IgD-negative memory B cell (primary cell): ENCODE data around the gene TMEM151A. TPM values are rescaled to one million over a fixed set of nuclear protein-coding genes. Genes with fewer than 3 reads are reported as not detected.
A peak's percentile ranks its signal among the peaks of the same experiment; 100 is the strongest.

Source experiments
- H3K27ac Mint-ChIP-seq, 3 donors: one replicate each; pipeline ENCODE4 v1.8.0; 2020 to 2022; ENCODE audit warnings: mild to moderate bottlenecking in 3 of 3, mixed read lengths in 3 of 3, moderate library complexity in 1 of 3
- H3K27me3 Mint-ChIP-seq: one replicate; pipeline ENCODE4 v1.8.0; 2021; ENCODE audit warnings: mixed read lengths
- H3K36me3 Mint-ChIP-seq: one replicate; pipeline ENCODE4 v1.8.0; 2020; ENCODE audit warnings: mild to moderate bottlenecking, mixed read lengths
- H3K4me1 Mint-ChIP-seq, 3 donors: one replicate each; pipeline ENCODE4 v1.8.0; 2020 to 2022; ENCODE audit warnings: mixed read lengths in 3 of 3, mild to moderate bottlenecking in 1 of 3
- H3K4me3 Mint-ChIP-seq, 4 donors: one replicate each; pipeline ENCODE4 v1.8.0; 2020 to 2022; ENCODE audit warnings: mild to moderate bottlenecking in 4 of 4, mixed read lengths in 4 of 4, moderate library complexity in 3 of 4
- H3K9me3 Mint-ChIP-seq, 3 donors: one replicate each; pipeline ENCODE4 v1.8.0; 2020 to 2021; ENCODE audit warnings: mixed read lengths in 3 of 3, mild to moderate bottlenecking in 1 of 3
- polyA plus RNA-seq: library from polyadenylated mRNA; unstranded; fragments of 300-500 nt; fragmentation: Illumina TruSeq; gene quantifications from one replicate; pipeline ENCODE4 v1.2.3, GENCODE V29; 2021

The TMEM151A gene
- polyA plus RNA-seq, 1 donor from 2014 or later: not detected

DNA sequence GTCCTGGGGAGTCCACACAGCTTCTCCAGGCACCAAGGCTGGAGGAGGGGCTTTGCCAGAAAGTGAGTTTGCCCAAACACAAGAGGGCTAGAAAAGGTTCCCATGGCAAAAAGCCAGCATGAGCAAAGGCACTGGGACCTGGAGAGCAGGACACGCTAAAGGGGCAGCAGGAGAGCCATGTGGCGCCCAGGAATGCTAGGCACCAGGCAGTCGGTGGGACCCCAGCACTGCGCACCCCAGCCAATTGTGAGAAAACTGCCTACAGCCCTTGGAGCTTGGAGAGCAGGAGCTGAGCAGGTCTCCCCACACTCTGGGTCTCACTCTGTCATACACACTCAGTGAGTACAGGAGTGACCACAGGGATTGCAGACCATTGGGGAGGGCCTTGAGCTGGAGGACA, 28.5 kb upstream of the TMEM151A start:
- Mint-ChIP-seq H3K36me3 (no peaks in the 10 kb centered on the region), H3K9me3 (no peaks in the 10 kb centered on the region), H3K4me3 (peak overlapping the region in 1 of 4 donors; percentile 62), H3K27me3 (no peaks in the 10 kb centered on the region), H3K27ac (peak overlapping the region in 1 of 3 donors; percentile 56), H3K4me1 (peaks cover 10 to 16% (median 13%) of the 10 kb centered on the region in 3 donors)

DNA sequence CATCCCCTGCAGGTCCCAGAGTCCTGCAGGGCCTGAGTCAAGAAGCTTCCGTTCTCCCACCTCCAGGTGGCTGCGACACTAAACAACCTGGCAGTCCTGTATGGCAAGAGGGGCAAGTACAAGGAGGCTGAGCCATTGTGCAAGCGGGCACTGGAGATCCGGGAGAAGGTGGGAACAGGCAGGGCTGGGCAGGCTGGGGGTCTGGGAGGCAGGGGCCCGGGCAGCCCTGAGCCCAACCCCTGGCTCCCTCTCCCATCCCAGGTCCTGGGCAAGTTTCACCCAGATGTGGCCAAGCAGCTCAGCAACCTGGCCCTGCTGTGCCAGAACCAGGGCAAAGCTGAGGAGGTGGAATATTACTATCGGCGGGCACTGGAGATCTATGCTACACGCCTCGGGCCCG, 27.9 kb upstream of the TMEM151A start:
- no peaks in the 10 kb centered on the region for H3K36me3 Mint-ChIP-seq
- no peaks in the 10 kb centered on the region for H3K9me3 Mint-ChIP-seq
- no peaks in the 10 kb centered on the region for H3K27me3 Mint-ChIP-seq
- peaks cover 13 to 16% (median 15%) of the 10 kb centered on the region in 3 donors for H3K4me1 Mint-ChIP-seq
- H3K4me3 Mint-ChIP-seq: peak overlapping the region in 1 of 4 donors; percentile 34
- H3K27ac Mint-ChIP-seq: peak overlapping the region in 1 of 3 donors; percentile 37

DNA sequence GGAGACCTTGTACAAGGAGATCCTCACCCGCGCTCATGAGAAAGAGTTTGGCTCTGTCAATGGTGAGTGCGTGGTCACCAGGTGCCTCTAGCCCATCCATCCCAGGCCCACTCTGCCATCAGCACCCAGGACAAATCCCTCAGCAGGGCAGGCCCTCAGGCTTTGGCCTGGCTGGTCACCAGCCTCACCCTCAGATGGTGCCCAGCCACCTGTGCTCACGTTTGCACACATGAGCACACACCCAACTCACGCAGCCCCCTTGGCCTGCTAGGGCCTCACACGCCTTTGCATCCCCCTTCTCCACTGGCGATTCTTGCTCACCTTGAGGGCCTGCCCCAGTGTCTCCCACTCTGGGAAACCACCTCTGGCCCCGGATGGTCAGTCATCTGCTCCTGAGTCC, 27.3 kb upstream of the TMEM151A start:
- peaks cover 9 to 15% (median 14%) of the 10 kb centered on the region in 3 donors for H3K4me1 Mint-ChIP-seq
- H3K9me3 Mint-ChIP-seq: no peaks in the 10 kb centered on the region
- H3K27me3 Mint-ChIP-seq: no peaks in the 10 kb centered on the region
- no peaks in the 10 kb centered on the region for H3K36me3 Mint-ChIP-seq
- peak overlapping the region in 2 of 3 donors; percentile 37 to 81 for H3K27ac Mint-ChIP-seq
- peak overlapping the region in 1 of 4 donors; percentile 34 for H3K4me3 Mint-ChIP-seq

DNA sequence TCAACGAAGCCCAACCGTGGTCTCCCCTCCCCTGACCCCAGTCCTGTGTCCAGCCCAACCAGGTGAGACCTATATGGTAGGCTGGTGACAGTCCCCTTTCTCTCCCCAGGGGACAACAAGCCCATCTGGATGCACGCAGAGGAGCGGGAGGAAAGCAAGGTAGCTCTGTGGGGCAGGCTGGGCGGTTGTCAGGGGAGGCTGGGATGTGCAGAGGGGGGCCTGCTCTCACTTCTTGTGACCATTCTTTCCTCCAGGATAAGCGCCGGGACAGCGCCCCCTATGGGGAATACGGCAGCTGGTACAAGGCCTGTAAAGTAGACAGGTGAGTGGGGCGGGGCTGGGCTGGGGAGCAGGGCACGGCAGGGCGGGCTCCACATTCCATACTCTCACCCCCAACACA, 26.8 kb upstream of the TMEM151A start:
- Mint-ChIP-seq H3K27me3 (no peaks in the 10 kb centered on the region), H3K36me3 (no peaks in the 10 kb centered on the region), H3K27ac (peak overlapping the region in 2 of 3 donors; percentile 37 to 81), H3K9me3 (no peaks in the 10 kb centered on the region), H3K4me1 (peaks cover 6 to 20% (median 16%) of the 10 kb centered on the region in 3 donors), H3K4me3 (no peak overlapping the region)

DNA sequence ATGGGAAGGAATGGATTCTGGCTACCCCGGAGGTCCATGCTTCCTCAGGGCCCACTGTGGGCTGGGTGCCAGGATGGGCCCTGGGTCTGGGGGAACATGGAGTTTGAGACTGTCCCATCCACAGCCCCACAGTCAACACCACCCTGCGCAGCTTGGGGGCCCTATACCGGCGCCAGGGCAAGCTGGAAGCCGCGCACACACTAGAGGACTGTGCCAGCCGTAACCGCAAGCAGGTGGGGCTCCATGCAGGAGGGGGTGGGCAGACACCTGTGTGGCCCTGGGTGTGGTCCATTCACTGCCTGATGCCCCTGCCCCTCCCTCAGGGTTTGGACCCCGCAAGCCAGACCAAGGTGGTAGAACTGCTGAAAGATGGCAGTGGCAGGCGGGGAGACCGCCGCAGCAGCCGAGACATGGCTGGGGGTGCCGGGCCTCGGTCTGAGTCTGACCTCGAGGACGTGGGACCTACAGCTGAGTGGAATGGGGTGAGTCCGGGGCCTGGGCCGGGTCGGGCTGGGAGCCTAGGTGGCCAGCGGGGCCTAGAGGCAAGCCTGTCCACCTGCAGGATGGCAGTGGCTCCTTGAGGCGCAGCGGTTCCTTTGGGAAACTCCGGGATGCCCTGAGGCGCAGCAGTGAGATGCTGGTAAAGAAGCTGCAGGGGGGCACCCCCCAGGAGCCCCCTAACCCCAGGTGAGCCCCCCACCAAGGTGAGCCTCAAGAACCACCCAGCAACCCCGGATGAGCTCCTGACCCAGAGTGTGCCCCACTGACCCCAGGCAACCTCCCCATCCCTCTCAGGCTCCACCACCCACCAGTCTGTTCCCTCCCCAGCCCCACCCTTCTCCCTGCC, 25.9 kb upstream of the TMEM151A start:
- H3K4me3 Mint-ChIP-seq: no peak overlapping the region
- H3K36me3 Mint-ChIP-seq: no peaks in the 10 kb centered on the region
- no peaks in the 10 kb centered on the region for H3K27me3 Mint-ChIP-seq
- H3K9me3 Mint-ChIP-seq: no peaks in the 10 kb centered on the region
- no peak overlapping the region for H3K27ac Mint-ChIP-seq
- H3K4me1 Mint-ChIP-seq: peaks cover 6 to 23% (median 15%) of the 10 kb centered on the region in 3 donors

DNA sequence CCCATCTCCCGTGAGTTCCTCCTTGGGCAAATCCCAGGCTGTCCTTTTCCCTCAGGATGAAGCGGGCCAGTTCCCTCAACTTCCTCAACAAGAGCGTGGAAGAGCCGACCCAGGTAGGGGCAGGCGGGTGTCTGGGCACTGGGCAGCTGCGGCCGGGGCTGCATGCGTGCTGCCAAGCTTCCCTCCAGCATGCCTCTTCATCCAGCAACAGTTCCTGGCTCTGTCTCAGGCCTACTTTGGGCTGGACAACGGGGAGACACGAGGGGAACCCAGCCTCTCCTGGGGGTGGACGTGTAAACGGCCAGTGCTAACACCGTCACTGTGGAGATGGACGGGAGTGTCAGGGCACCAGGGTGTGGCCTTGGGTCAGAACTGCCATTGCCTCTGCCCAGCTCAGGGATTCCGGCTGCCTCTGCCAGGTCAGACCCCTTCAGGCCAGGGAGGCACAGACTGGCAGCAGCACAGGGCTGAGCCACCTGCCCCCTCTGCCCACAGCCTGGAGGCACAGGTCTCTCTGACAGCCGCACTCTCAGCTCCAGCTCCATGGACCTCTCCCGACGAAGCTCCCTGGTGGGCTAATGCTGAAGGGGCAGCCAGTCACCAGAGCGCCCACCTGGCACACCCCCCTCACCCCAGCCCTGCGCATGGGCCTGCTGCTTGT, 25.2 kb upstream of the TMEM151A start:
- Mint-ChIP-seq H3K9me3 (no peaks in the 10 kb centered on the region), H3K36me3 (no peaks in the 10 kb centered on the region), H3K27me3 (no peaks in the 10 kb centered on the region), H3K4me1 (peaks cover 6 to 23% (median 17%) of the 10 kb centered on the region in 3 donors), H3K4me3 (peak overlapping the region in 1 of 4 donors; percentile 94), H3K27ac (peak overlapping the region in 2 of 3 donors; percentile 96 to 97)

DNA sequence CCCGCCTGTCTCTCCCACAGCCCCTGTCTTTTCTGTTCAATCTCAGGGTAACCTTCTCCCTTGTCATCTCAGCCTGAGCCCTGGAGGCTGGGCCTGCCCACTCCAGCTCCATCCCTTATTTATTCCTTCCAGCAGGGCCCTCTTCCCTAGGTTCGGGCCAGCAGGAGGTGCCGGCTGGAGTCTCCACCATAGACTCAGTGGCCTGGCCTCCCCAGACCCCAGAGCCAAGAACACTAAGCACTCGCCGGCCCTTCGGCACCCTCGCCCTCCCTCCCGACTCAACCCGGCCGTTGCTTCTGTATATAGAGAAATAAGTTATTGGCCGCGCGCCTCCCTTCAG, 24.7 kb upstream of the TMEM151A start:
- Mint-ChIP-seq H3K27me3 (no peaks in the 10 kb centered on the region), H3K27ac (peak overlapping the region in 2 of 3 donors; percentile 96 to 97), H3K9me3 (no peaks in the 10 kb centered on the region), H3K36me3 (no peaks in the 10 kb centered on the region), H3K4me3 (peak overlapping the region; percentile 91 to 96 (median 94)), H3K4me1 (peaks cover 6 to 23% (median 17%) of the 10 kb centered on the region in 3 donors)

DNA sequence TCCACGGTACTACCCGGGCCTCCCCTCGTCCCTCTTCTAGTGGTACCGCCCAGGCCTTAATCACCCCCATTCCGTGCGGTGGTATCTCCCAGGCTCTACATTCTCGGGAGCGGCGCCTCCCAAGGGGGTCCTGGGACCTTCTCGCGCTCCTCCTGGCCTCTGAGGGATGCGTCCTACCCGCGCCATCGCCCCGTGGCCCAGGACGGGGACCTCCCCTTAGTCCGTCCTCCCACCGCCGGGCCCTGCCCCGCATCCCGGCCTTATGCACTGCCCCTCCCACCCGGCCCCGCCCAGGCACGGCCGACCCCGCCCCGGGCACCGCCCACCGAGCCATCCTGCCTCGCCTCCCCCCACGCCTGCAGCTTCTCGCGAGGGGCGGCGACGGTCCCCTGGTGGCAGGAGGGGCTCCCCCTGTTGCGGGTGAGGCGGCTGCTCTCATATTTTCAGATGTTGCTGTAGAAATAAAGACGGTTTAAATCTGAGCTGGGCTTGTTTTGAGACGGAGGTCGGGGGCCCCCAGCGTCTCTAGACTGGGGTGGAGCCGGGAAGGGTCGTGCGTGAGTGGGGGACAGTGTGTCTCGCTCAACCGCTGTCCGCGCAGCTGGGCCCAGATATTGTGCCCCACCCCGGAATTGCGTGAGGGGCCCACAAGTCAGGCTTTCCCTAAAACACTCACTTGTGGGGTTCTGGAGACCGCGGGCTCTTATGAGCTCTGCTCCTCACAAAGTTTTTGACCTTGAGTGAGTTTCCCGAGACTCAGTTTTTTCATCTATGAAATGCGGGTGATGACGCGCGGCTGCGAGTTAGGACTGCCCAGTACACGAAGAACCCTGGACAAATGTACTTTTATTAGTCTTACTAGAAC, 24.1 kb upstream of the TMEM151A start:
- Mint-ChIP-seq H3K4me1 (peaks cover 6 to 21% (median 17%) of the 10 kb centered on the region in 3 donors), H3K4me3 (peak overlapping the region; percentile 91 to 96 (median 94)), H3K27ac (peak overlapping the region; percentile 96 to 99 (median 97)), H3K9me3 (no peaks in the 10 kb centered on the region), H3K36me3 (peaks cover under 1% of the 10 kb centered on the region), H3K27me3 (no peaks in the 10 kb centered on the region)

DNA sequence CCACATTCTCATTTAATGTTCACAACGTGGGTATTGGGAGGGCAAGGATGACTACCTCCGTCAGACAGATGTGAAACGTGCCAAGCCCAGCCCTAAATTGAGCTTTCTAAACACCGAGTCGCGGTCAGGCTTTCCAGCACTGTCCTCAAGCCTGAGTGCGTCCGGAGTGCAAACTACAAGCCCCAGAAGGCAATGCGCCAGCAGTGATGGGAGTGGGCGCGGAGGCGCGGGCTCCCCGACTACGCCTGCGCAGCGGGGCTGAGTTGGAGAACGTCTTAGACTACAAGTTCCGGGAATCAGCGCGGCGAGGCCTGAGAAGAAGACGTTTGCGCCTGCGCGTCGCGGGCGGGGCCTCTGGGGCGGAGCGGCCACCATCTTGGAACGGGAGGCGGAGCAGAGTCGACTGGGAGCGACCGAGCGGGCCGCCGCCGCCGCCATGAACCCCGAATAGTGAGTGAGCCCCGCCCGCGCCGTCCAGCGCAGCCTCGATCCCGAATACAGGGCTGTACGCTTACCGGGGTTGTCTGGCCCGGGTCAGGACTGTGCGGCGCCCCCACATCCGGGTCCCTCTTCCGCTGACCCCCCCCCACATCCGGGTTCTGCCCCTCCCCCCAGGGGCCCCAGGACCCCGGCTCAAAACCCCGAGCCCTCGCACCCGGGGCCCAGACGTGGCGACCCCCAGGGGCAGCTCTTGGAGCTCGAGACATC, 23.3 kb upstream of the TMEM151A start, which contains the start of gene RAB1B:
RAB1B (plus strand) TSS at position 396 of the 708 bp plus-strand sequence; CDS start at position 437, 41 bp downstream.
- H3K27me3 Mint-ChIP-seq: no peaks in the 10 kb centered on the region
- peaks cover 2% of the 10 kb centered on the region for H3K36me3 Mint-ChIP-seq
- H3K4me1 Mint-ChIP-seq: peaks cover 6 to 23% (median 17%) of the 10 kb centered on the region in 3 donors
- peak within 1 kb of the TSS; percentile 96 to 99 (median 97) for H3K27ac Mint-ChIP-seq
- no peaks in the 10 kb centered on the region for H3K9me3 Mint-ChIP-seq
- peak within 1 kb of the TSS; percentile 91 to 96 (median 94) for H3K4me3 Mint-ChIP-seq

DNA sequence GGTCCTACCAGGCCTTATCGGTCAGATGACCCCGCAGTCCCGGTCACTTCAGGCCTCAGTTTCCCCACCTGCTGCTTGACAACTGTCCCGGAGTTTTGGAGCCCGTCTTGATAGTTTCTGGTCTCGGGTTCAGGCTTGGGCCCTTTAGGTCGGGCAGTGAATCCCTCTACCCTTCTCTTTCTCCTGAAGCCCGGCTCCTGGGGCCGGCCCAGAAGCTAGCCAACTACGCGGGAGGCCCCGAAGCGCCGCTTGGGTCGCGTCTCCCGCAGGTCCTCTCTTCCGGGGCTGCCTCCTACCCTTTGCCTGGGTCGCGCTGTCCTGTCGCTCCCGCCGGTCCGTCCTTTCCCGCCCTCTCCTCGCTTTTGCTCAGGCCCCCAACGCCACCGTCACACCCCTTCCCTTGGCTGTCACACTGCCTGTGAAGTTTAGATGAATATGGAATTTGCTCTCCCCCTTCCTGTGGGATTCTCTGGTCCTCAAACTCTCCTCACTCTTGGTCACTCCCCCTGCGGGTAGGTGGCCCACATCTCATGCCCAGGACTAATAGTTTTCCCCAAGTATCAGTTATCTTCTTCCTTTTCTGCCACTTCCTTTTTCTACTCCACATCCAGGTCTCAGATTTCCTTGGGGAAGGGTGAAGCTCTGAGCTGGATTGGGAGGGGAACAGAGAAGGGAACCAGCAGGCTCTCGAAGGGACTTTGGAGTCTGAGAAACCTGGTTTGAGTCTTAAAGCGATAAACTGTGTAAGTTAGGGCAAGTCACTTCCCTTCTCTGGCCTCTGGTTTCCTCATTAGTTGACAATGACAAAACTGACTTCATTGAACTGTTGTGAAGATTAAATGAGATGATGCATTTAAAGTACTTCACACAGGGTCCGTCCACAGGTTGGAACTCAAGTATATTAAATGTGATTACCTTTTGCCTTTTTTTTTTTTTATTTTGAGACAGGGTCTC, 22.5 kb upstream of the TMEM151A start:
- H3K4me1 Mint-ChIP-seq: peaks cover 6 to 25% (median 17%) of the 10 kb centered on the region in 3 donors

DNA sequence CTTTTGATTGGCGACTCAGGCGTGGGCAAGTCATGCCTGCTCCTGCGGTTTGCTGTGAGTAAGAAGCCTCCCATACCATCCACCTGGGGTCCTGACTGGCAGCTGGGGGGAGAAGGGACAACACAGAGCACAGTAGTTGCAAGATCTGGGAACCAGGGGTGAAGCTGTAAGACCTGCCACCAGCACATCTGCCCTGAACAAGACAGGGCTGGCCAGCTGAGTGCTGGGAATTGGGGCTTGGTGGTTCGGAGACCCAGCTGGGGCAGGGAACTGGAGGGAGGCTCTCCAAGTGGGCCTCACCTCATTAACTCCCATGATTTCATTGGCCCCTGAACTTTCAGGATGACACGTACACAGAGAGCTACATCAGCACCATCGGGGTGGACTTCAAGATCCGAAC, 19.9 kb upstream of the TMEM151A start:
- peaks cover 6 to 25% (median 15%) of the 10 kb centered on the region in 3 donors for H3K4me1 Mint-ChIP-seq
- H3K9me3 Mint-ChIP-seq: no peaks in the 10 kb centered on the region
- peak overlapping the region in 1 of 4 donors; percentile 21 for H3K4me3 Mint-ChIP-seq
- peak overlapping the region in 2 of 3 donors; percentile 43 to 72 for H3K27ac Mint-ChIP-seq
- no peaks in the 10 kb centered on the region for H3K27me3 Mint-ChIP-seq
- peaks cover 5% of the 10 kb centered on the region for H3K36me3 Mint-ChIP-seq

More for the DNA sequence above, 22.5 kb upstream of the TMEM151A start:
- Mint-ChIP-seq H3K27me3 (no peaks in the 10 kb centered on the region), H3K27ac (peak overlapping the region; percentile 96 to 99 (median 97)), H3K36me3 (peaks cover 5% of the 10 kb centered on the region), H3K9me3 (no peaks in the 10 kb centered on the region), H3K4me3 (peak overlapping the region; percentile 91 to 96 (median 94))

DNA sequence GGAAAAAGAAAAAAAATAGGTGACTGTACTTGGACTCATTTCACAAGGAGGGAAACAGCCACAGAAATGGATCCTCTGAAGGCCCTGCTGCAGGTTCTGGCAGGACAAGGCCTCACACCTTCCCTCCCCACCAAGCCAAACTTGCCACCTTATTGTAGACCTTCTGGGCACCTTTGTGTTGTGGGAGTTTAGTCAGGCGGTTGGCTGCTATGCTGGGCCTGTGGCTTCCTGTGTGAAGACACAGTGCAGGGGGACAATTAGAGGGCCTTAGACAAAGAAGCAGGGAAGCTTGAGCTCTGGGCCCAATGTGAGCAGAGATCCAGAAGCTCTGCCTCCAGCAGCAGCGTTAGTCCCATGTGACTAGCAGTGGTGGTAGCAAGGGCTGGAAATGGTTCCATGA, 19.1 kb upstream of the TMEM151A start:
- peaks cover 5% of the 10 kb centered on the region for H3K36me3 Mint-ChIP-seq

DNA sequence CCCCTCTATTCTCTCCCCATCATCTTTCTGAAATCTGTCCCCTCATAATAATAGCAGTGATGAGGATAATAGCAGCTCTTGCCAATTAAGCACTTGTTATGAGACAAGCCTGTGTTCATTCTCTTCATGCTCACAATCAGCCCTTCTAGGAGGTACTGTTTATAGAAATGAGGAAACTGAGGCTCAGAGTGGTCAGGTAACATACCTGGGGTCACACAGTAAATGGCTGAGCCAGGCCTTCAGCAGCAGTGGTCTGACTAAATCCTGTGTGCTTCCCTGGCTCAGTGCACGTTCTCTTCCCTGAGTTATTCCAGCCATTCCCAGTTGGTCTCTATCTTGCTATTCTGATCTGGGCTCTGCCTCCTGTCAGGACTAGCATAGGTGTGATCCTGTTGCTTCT, 17.5 kb upstream of the TMEM151A start:
- H3K4me3 Mint-ChIP-seq: no peak overlapping the region
- H3K27me3 Mint-ChIP-seq: peaks cover 1% of the 10 kb centered on the region
- peaks cover 0 to 14% (median 11%) of the 10 kb centered on the region in 3 donors for H3K4me1 Mint-ChIP-seq
- H3K9me3 Mint-ChIP-seq: no peaks in the 10 kb centered on the region
- peaks cover 5% of the 10 kb centered on the region for H3K36me3 Mint-ChIP-seq
- H3K27ac Mint-ChIP-seq: peak overlapping the region in 2 of 3 donors; percentile 3 to 30

More for the DNA sequence above, 19.1 kb upstream of the TMEM151A start:
- no peaks in the 10 kb centered on the region for H3K27me3 Mint-ChIP-seq
- H3K27ac Mint-ChIP-seq: peak overlapping the region in 2 of 3 donors; percentile 26 to 71
- peak overlapping the region in 2 of 4 donors; percentile 38 to 75 for H3K4me3 Mint-ChIP-seq
- H3K9me3 Mint-ChIP-seq: no peaks in the 10 kb centered on the region
- H3K4me1 Mint-ChIP-seq: peaks cover 6 to 20% (median 10%) of the 10 kb centered on the region in 3 donors
